ENCODE results near the gene CNOT3.

GRCh38 chr19:54152878-54153524 is 15.4 kb downstream of the CNOT3 start:
- no peak for TF ChIP-seq CTCF (IDR thresholded peaks at IDR 0.05)
- no peak for TF ChIP-seq POLR2AphosphoS5 (IDR thresholded peaks at IDR 0.05)

All from prostate gland (tissue), 2 donors.